IMR-90 (cell line): ENCODE measurements around the gene TPP1. TPM values are rescaled to one million over a fixed set of nuclear protein-coding genes. Genes with fewer than 3 reads are reported as not detected.

Source experiments
- ATAC-seq: fragments of 200-7000 bp; cut with Tn5 transposase; 2 replicates; pipeline ENCODE4 v1.9.1; 2020; ENCODE audit warnings: low read depth, mild to moderate bottlenecking, moderate library complexity
- BruUV-seq: library from RNA; stranded (reverse); fragments of 400-500 nt; replicated peaks from 2 replicates; lab custom pipeline; 2021; lab: Mats Ljungman, UMichigan
- CTCF ChIA-PET: fragments of 300-600 bp; formaldehyde crosslinking; extraction: SDS; loops from one replicate; lab custom pipeline; 2021; ENCODE audit warnings: antibody characterized with exemption; lab: Yijun Ruan, JAX
- POLR2A ChIA-PET: fragments of 300-600 bp; sonication (Branson Sonifier 250); formaldehyde crosslinking; loops from one replicate; lab custom pipeline; 2022; ENCODE audit warnings: antibody characterized with exemption; ENCODE audit not compliant: unreplicated experiment; lab: Charles Lee
- DNase-seq: peaks from one replicate; pipeline ENCODE4 v3.0.0; 2013
- H2AFZ ChIP-seq: replicated peaks from 2 replicates; pipeline ENCODE3; 2013; ENCODE audit warnings: low read length, mild to moderate bottlenecking; ENCODE audit not compliant: poor library complexity
- H2AK5ac ChIP-seq: 2 replicates; pipeline ENCODE4 v1.6.1; 2013; ENCODE audit warnings: low read depth, low read length, inconsistent platforms
- H2AK9ac ChIP-seq: replicated peaks from 2 replicates; pipeline ENCODE3; 2013; ENCODE audit warnings: mild to moderate bottlenecking, low read depth, low read length, moderate library complexity; ENCODE audit not compliant: poor library complexity
- H2BK120ac ChIP-seq: 2 replicates; pipeline ENCODE4 v1.6.1; 2013; ENCODE audit warnings: low read depth, low read length, inconsistent platforms
- H2BK15ac ChIP-seq: 3 replicates; pipeline ENCODE4 v1.6.1; 2013; ENCODE audit warnings: low read depth, low read length, inconsistent platforms
- H2BK20ac ChIP-seq: 2 replicates; pipeline ENCODE4 v1.6.1; 2013; ENCODE audit warnings: low read depth, mild to moderate bottlenecking, inconsistent platforms, low read length, moderate library complexity
- H2BK5ac ChIP-seq: 2 replicates; pipeline ENCODE4 v1.6.1; 2013; ENCODE audit warnings: mild to moderate bottlenecking, low read depth, low read length, inconsistent platforms; ENCODE audit not compliant: poor library complexity, severe bottlenecking
- H3K14ac ChIP-seq: replicated peaks from 2 replicates; pipeline ENCODE4 v1.6.1; 2013; ENCODE audit warnings: low read depth, low read length, inconsistent platforms
- H3K18ac ChIP-seq: 2 replicates; pipeline ENCODE4 v1.6.1; 2013; ENCODE audit warnings: low read depth, low read length, control low read depth
- H3K23ac ChIP-seq: 2 replicates; pipeline ENCODE4 v1.6.1; 2013; ENCODE audit warnings: low read depth, low read length, inconsistent platforms
- H3K27ac ChIP-seq: 2 replicates; pipeline ENCODE4 v1.5.1; 2013; ENCODE audit warnings: mild to moderate bottlenecking, control low read depth, low read length; ENCODE audit not compliant: insufficient read depth
- H3K27me3 ChIP-seq: 2 replicates; pipeline ENCODE4 v1.6.1; 2013; ENCODE audit warnings: low read length; ENCODE audit not compliant: control insufficient read depth, insufficient read depth
- H3K36me3 ChIP-seq: 2 replicates; pipeline ENCODE4 v1.6.1; 2013; ENCODE audit warnings: low read length, mixed read lengths; ENCODE audit not compliant: control insufficient read depth, insufficient read depth
- H3K4ac ChIP-seq: 2 replicates; pipeline ENCODE4 v1.6.1; 2013; ENCODE audit warnings: low read depth, low read length, inconsistent platforms
- H3K4me1 ChIP-seq: 2 replicates; pipeline ENCODE4 v1.6.1; 2013; ENCODE audit warnings: low read length, mixed read lengths; ENCODE audit not compliant: control insufficient read depth, insufficient read depth
- H3K4me2 ChIP-seq: 2 replicates; pipeline ENCODE4 v1.6.1; 2013; ENCODE audit warnings: low read depth, mild to moderate bottlenecking, control low read depth, low read length, moderate library complexity
- H3K4me3 ChIP-seq: 2 replicates; pipeline ENCODE4 v1.5.1; 2013; ENCODE audit warnings: low read depth, mild to moderate bottlenecking, control low read depth, low read length, moderate library complexity; ENCODE audit not compliant: insufficient read depth
- H3K56ac ChIP-seq: 2 replicates; pipeline ENCODE4 v1.6.1; 2013; ENCODE audit warnings: low read length, inconsistent platforms; ENCODE audit not compliant: insufficient read depth; ENCODE audit errors: extremely low read depth
- H3K79me1 ChIP-seq, 2 experiments: 2 replicates each; pipeline ENCODE4 v1.6.1; 2013; ENCODE audit warnings: low read length in 2 of 2, inconsistent platforms in 1 of 2, low read depth in 1 of 2
- H3K9ac ChIP-seq: 2 replicates; pipeline ENCODE4 v1.6.1; 2013; ENCODE audit warnings: low read depth, low read length, control low read depth
- H3K9me1 ChIP-seq: 2 replicates; pipeline ENCODE4 v1.6.1; 2013; ENCODE audit warnings: low read length, inconsistent platforms; ENCODE audit not compliant: insufficient read depth
- H3K9me3 ChIP-seq: 2 replicates; pipeline ENCODE4 v1.6.1; 2013; ENCODE audit warnings: low read length; ENCODE audit not compliant: control insufficient read depth, insufficient read depth
- H4K20me1 ChIP-seq: 2 replicates; pipeline ENCODE4 v1.6.1; 2013; ENCODE audit warnings: low read length, inconsistent platforms; ENCODE audit not compliant: insufficient read depth
- H4K5ac ChIP-seq: 2 replicates; pipeline ENCODE4 v1.6.1; 2013; ENCODE audit warnings: mild to moderate bottlenecking, low read depth, low read length, control low read depth
- H4K8ac ChIP-seq, 2 experiments: 2 replicates each; pipeline ENCODE4 v1.6.1; 2013; ENCODE audit warnings: low read depth in 2 of 2, low read length in 2 of 2, control low read depth in 1 of 2, inconsistent platforms in 1 of 2
- H4K91ac ChIP-seq: 2 replicates; pipeline ENCODE4 v1.6.1; 2013; ENCODE audit warnings: low read depth, low read length, inconsistent platforms; ENCODE audit not compliant: insufficient read depth
- CEBPB ChIP-seq: IDR thresholded peaks from 2 replicates; pipeline ENCODE4 v1.6.1; 2012; ENCODE audit warnings: low read depth, low read length, improper control_type of control experiment
- CTCF ChIP-seq: conservative IDR thresholded peaks from 2 replicates; pipeline ENCODE4 v1.5.1; 2012; ENCODE audit warnings: mild to moderate bottlenecking, low read depth, low read length, improper control_type of control experiment
- ELK1 ChIP-seq: fragments of 150-350 bp; IDR thresholded peaks from 2 replicates; pipeline ENCODE4 v1.6.1; 2016; ENCODE audit warnings: low read depth, mild to moderate bottlenecking, low read length, moderate library complexity, borderline replicate concordance
- FOS ChIP-seq: fragments of 150-350 bp; IDR thresholded peaks from 2 replicates; pipeline ENCODE4 v1.6.1; 2016; ENCODE audit warnings: low read depth, low read length
- NFE2L2 ChIP-seq: fragments of 150-350 bp; IDR thresholded peaks from 2 replicates; pipeline ENCODE4 v1.6.1; 2016; ENCODE audit warnings: low read depth, mild to moderate bottlenecking, low read length
- POLR2A ChIP-seq: IDR thresholded peaks from 2 replicates; pipeline ENCODE4 v1.6.1; 2012; ENCODE audit warnings: mild to moderate bottlenecking, low read depth, low read length
- RAD21 ChIP-seq: IDR thresholded peaks from 2 replicates; pipeline ENCODE4 v1.6.1; 2012; ENCODE audit warnings: low read length, improper control_type of control experiment
- RCOR1 ChIP-seq: IDR thresholded peaks from 2 replicates; pipeline ENCODE4 v1.6.1; 2012; ENCODE audit warnings: mild to moderate bottlenecking, low read length, improper control_type of control experiment; ENCODE audit not compliant: insufficient replicate concordance
- RFX5 ChIP-seq: IDR thresholded peaks from 2 replicates; pipeline ENCODE4 v1.8.0; 2012; ENCODE audit warnings: low read depth, mild to moderate bottlenecking, low read length, moderate library complexity
- SMC3 ChIP-seq: fragments of 150-350 bp; IDR thresholded peaks from 2 replicates; pipeline ENCODE4 v1.6.1; 2016; ENCODE audit warnings: low read depth, mild to moderate bottlenecking, antibody characterized with exemption, low read length, moderate library complexity
- WGBS, 2 experiments: methylation state at CpG; one replicate each; pipeline versions ENCODE4 v1.1.5 to v1.1.7; 2013; ENCODE audit warnings: missing lambda C conversion rate in 2 of 2; ENCODE audit not compliant: insufficient read length in 1 of 2; ENCODE audit errors: extremely low coverage in 2 of 2; 5-methylcytosine and 5-hydroxymethylcytosine counted together
- dilution Hi-C: fragments of 300-500 bp; cut with HindIII; formaldehyde crosslinking; loops from one replicate; pipeline ENCODE4 v1.14.3; 2018; ENCODE audit warnings: low sequenced_read_pairs; ENCODE audit not compliant: unreplicated experiment
- in situ Hi-C: fragments of 300-500 bp; cut with MboI; formaldehyde crosslinking; loops from 3 replicates; pipeline ENCODE4 v1.14.3; 2019; ENCODE audit warnings: low sequenced_read_pairs, inconsistent platforms, mixed read lengths
- intact Hi-C: fragments of 100-400 bp; cut with micrococcal nuclease; formaldehyde crosslinking; loops from 2 replicates; pipeline ENCODE4 v1.10.0; 2022
- polyA plus RNA-seq, 3 experiments: library from polyadenylated mRNA; depleted of rRNA; stranded (reverse); fragments of >200 nt; gene quantifications; 2 replicates each; pipeline ENCODE4 v1.2.3, GENCODE V29; 2012; ENCODE audit warnings: low replicate concordance in 1 of 3
- total RNA-seq: library from RNA; depleted of rRNA; stranded (reverse); fragments of >200 nt; gene quantifications from 2 replicates; pipeline ENCODE4 v1.2.3, GENCODE V29; 2012
- TF ChIP-seq, protein P1 (sequence below): fragments of 150-350 bp; IDR thresholded peaks from 2 replicates; pipeline ENCODE4 v1.6.1; 2017; ENCODE audit warnings: mild to moderate bottlenecking, antibody characterized with exemption, low read length, low read depth

The TPP1 gene
- total and polyA plus RNA-seq, 2 of the 4 experiments (the other 2 are of a cell fraction), result 33.5 to 108 TPM

- ChIA-PET CTCF (no interaction called here), POLR2A (no interaction called here)
- dilution Hi-C loops, result no loop called here
- H2BK120ac ChIP-seq, result no peak overlapping the region
- H2AK9ac ChIP-seq, result no peak overlapping the region
- TF ChIP-seq CEBPB, result no peak
- no peak for TF ChIP-seq RAD21
- TF ChIP-seq RFX5, result no peak
- no peak for TF ChIP-seq NFE2L2
- no peak for TF ChIP-seq CTCF
- no peak for TF ChIP-seq SMC3
- no peak for TF ChIP-seq FOS
- no peak for TF ChIP-seq ELK1
- TF ChIP-seq, protein P1, sequence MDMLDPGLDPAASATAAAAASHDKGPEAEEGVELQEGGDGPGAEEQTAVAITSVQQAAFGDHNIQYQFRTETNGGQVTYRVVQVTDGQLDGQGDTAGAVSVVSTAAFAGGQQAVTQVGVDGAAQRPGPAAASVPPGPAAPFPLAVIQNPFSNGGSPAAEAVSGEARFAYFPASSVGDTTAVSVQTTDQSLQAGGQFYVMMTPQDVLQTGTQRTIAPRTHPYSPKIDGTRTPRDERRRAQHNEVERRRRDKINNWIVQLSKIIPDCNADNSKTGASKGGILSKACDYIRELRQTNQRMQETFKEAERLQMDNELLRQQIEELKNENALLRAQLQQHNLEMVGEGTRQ, result no peak
- TF ChIP-seq POLR2A, result no peak
- no peak for TF ChIP-seq RCOR1
- no peak overlapping the region for H3K4me3 ChIP-seq
- no peak overlapping the region for H2BK15ac ChIP-seq
- no peaks in the 10 kb centered on the region for H3K9me3 ChIP-seq
- intact Hi-C loops, result no loop called here
- DNase-seq (no peak), ATAC-seq (no peak)
- no peaks in the 10 kb centered on the region; the same call in 1 of the 2 replicates for H3K36me3 ChIP-seq
- no peak overlapping the region for H2BK5ac ChIP-seq
- H2BK20ac ChIP-seq, result no peak overlapping the region
- peaks cover 9% of the 10 kb centered on the region for H3K4me1 ChIP-seq
- no peaks in the 10 kb centered on the region for H4K20me1 ChIP-seq
- no peak overlapping the region for H3K18ac ChIP-seq
- H3K56ac ChIP-seq, result no peak overlapping the region
- 100% methylated on average over 1 of the region's 7 CpGs; no CpG with 5 or more reads in 1 of the 2 experiments for WGBS, 2 experiments
- no peak overlapping the region for H3K9ac ChIP-seq
- no TSS peak for BruUV-seq
- H4K91ac ChIP-seq, result no peak overlapping the region
- H3K27ac ChIP-seq, result no peak overlapping the region
- no peak overlapping the region for H3K4me2 ChIP-seq
- peaks cover 0 to 3% of the 10 kb centered on the region in 2 experiments; a peak in 2 of 4 replicates for H3K79me1 ChIP-seq
- peaks cover 11% of the 10 kb centered on the region for H3K9me1 ChIP-seq
- no peak overlapping the region for H3K4ac ChIP-seq
- H4K5ac ChIP-seq, result no peak overlapping the region
- H4K8ac ChIP-seq, result no peak overlapping the region
- H3K23ac ChIP-seq, result no peak overlapping the region
- H2AFZ ChIP-seq, result no peak overlapping the region
- no peak overlapping the region for H3K14ac ChIP-seq
- H3K27me3 ChIP-seq, result no peaks in the 10 kb centered on the region
- H2AK5ac ChIP-seq, result no peak overlapping the region
- in situ Hi-C loops, result no loop called here
These were observed 51.9 kb downstream of the TPP1 start for GRCh38 chr11:6567371-6567745.
